BLaER1 treated with 17β-estradiol and CSF1 and Interleukin-3, amounts not matched to agents 10 nM and 100 nM (cell line): Measurements from ENCODE around the gene GAGE10.

ENCODE experiments used
- H3K27ac ChIP-seq, 11 experiments: shearing (Covaris generic); formaldehyde crosslinking; 2 replicates each; pipeline ENCODE4 v1.8.1; 2022
- H3K27me3 ChIP-seq, 11 experiments: shearing (Covaris generic); formaldehyde crosslinking; 2 replicates each; pipeline ENCODE4 v1.8.1; 2022
- H3K36me3 ChIP-seq, 11 experiments: shearing (Covaris generic); formaldehyde crosslinking; 2 replicates each; pipeline ENCODE4 v1.8.1; 2022
- H3K4me1 ChIP-seq, 10 experiments: shearing (Covaris generic); formaldehyde crosslinking; 2 replicates each; pipeline ENCODE4 v1.8.1; 2022
- H3K4me2 ChIP-seq, 11 experiments: shearing (Covaris generic); formaldehyde crosslinking; 2 replicates each; pipeline ENCODE4 v1.8.1; 2022
- H3K4me3 ChIP-seq, 10 experiments: shearing (Covaris generic); formaldehyde crosslinking; 2 replicates each; pipeline ENCODE4 v1.8.1; 2022
- H3K9ac ChIP-seq, 11 experiments: shearing (Covaris generic); formaldehyde crosslinking; 2 replicates each; pipeline ENCODE4 v1.8.1; 2022
- H3K9me3 ChIP-seq, 11 experiments: shearing (Covaris generic); formaldehyde crosslinking; replicated peaks in 1 of 11; 2 replicates each; pipeline ENCODE4 v1.8.1; 2022
- H4K20me1 ChIP-seq, 11 experiments: shearing (Covaris generic); formaldehyde crosslinking; 2 replicates each; pipeline ENCODE4 v1.8.1; 2022
- Cebpa-rat ChIP-seq, 11 experiments: shearing (Covaris generic); IDR thresholded peaks; 2 replicates each; pipeline ENCODE4 v1.8.1; 2022

Gene GAGE10

GRCh38 chrX:49303346-49303745 is at the start of gene GAGE10:
Gene GAGE10 (plus strand): TSS chrX:49303646. CDS start chrX:49304860, 1,214 bp downstream.
- no peak within 1 kb of the TSS for H3K4me2 ChIP-seq
- H4K20me1 ChIP-seq, result peaks cover 0 to 4% (median 0%) of the 10 kb centered on the region in 11 experiments; a peak in 1 of 22 replicates
- peaks cover 64 to 90% (median 78%) of the 10 kb centered on the region in 11 experiments for H3K27me3 ChIP-seq
- no peaks in the 10 kb centered on the region for H3K9me3 ChIP-seq
- H3K9ac ChIP-seq, result no peak within 1 kb of the TSS
- H3K4me1 ChIP-seq, result peaks cover 0 to 8% (median 4%) of the 10 kb centered on the region in 10 experiments; a peak in 14 of 20 replicates
- no peak within 1 kb of the TSS for H3K27ac ChIP-seq
- no peaks in the 10 kb centered on the region for H3K36me3 ChIP-seq
- no peak for TF ChIP-seq Cebpa-rat (IDR thresholded peaks at IDR 0.05)
- no peak within 1 kb of the TSS for H3K4me3 ChIP-seq

DNA sequence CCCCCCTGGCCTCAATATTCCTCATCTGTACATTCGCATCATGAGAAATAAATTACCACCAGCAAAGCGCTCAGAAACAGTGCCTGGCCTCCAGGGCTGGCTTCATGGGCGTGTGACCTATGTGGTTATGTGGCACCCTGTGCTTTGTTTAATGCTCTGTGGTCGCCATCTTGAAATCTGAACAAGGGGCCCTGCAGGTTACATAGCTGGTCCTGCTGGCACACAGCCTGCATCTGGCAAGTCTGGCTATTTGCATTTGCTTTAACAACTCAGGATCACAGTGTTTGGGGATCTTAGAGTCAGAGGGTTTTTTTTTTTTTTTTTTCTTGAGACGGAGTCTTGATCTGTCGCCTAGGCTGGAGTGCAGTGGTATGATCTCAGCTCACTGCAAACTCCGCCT is 48.8 kb upstream of the GAGE10 start:
- Histone ChIP-seq H3K4me1 (peaks cover 0 to 13% (median 3%) of the 10 kb centered on the region in 10 experiments; a peak in 5 of 20 replicates), H3K27me3 (peaks cover 17 to 74% (median 43%) of the 10 kb centered on the region in 11 experiments), H3K9ac (no peak overlapping the region), H3K4me2 (no peak overlapping the region), H4K20me1 (peaks cover 0 to 59% (median 0%) of the 10 kb centered on the region in 11 experiments; a peak in 6 of 22 replicates), H3K27ac (no peak overlapping the region), H3K9me3 (no peaks in the 10 kb centered on the region), H3K4me3 (no peak overlapping the region), H3K36me3 (peaks cover 0 to 14% (median 5%) of the 10 kb centered on the region in 11 experiments; a peak in 6 of 22 replicates)
- no peak for TF ChIP-seq Cebpa-rat (IDR thresholded peaks at IDR 0.05)

DNA sequence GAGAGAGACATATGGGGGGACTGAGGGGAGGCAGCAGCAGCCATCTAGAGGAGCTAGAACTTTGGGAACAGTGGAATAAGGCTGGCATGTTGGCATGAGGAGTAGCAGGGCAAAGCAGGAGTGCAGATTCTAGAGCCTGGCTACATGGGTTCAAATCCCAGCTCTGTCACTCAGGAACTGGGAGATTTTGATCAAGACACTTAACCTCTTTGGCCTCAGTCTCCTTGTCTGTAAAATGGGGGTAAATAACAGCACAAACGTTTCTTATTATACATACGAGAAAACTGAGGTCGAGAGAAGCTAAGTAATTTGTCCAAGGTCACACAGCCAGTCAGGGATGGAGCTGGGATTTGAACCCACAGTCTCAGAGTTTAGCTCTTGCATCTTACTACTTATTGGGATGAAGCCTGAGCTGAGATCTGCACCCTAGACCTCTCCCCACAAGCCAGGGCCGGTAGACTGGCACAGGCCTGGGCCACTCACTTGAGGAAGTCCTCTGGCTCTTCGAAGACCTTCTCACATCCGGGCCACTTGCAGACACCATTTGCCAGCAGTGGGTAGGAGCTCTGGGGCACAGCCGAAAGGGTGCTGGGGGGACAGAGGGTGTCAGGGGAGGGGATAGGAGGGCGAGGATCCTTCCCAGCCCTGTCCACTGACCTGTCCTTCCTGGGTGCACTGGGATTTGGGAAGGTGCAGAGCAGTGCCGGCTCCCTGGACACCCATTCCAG is 47.0 kb upstream of the GAGE10 start:
- H3K9me3 ChIP-seq, result no peaks in the 10 kb centered on the region
- no peak for TF ChIP-seq Cebpa-rat (IDR thresholded peaks at IDR 0.05)
- peaks cover 0 to 13% (median 3%) of the 10 kb centered on the region in 10 experiments; a peak in 5 of 20 replicates for H3K4me1 ChIP-seq
- no peak overlapping the region; a peak in 1 of 22 replicates for H3K4me2 ChIP-seq
- H3K36me3 ChIP-seq, result 0 out of 22 replicates have a peak, but pooled peaks cover 0 to 1% (median 0%) of the 10 kb centered on the region in 11 experiments
- no peak overlapping the region for H3K9ac ChIP-seq
- no peak overlapping the region for H3K27ac ChIP-seq
- H4K20me1 ChIP-seq, result peaks cover 0 to 53% (median 0%) of the 10 kb centered on the region in 11 experiments; a peak in 5 of 22 replicates
- no peak overlapping the region for H3K4me3 ChIP-seq
- H3K27me3 ChIP-seq, result peaks cover 33 to 84% (median 59%) of the 10 kb centered on the region in 11 experiments

DNA sequence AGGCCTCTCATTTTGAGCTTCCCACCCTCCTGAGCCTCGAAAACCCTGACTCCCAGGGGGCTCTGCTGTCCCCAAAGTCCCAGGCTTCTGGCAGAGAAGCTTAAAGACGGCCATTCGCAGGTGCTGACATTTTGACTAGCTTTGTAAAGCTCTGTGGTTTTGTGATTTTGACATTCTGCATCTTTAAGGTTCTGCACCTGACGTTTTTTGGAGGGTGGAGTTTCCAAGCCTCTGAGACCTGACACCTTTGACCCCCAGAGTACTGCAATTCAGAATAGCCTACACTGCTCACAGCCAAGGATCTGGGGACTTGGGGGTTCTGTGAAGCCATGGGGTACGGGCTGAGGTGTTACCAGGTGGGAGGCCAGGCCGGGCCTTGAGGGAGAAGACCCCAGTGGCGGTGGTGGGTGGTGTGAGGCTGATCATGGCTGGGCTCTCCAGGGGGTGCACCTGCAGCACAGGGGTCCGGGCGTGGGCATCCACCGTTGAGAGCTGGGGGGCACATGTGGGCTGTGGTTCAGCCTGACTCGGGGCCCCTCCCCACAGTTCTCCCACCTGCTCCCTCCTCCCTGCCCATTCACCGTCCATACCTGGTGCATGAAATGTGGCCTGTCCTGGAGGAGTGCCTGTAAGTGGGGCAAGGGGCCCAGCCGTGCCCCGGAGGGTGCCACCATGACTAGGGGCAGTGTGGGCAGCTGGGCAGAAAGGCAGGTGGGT is 46.2 kb upstream of the GAGE10 start:
- H3K27ac ChIP-seq, result no peak overlapping the region
- H3K4me1 ChIP-seq, result peaks cover 0 to 13% (median 3%) of the 10 kb centered on the region in 10 experiments; a peak in 5 of 20 replicates

DNA sequence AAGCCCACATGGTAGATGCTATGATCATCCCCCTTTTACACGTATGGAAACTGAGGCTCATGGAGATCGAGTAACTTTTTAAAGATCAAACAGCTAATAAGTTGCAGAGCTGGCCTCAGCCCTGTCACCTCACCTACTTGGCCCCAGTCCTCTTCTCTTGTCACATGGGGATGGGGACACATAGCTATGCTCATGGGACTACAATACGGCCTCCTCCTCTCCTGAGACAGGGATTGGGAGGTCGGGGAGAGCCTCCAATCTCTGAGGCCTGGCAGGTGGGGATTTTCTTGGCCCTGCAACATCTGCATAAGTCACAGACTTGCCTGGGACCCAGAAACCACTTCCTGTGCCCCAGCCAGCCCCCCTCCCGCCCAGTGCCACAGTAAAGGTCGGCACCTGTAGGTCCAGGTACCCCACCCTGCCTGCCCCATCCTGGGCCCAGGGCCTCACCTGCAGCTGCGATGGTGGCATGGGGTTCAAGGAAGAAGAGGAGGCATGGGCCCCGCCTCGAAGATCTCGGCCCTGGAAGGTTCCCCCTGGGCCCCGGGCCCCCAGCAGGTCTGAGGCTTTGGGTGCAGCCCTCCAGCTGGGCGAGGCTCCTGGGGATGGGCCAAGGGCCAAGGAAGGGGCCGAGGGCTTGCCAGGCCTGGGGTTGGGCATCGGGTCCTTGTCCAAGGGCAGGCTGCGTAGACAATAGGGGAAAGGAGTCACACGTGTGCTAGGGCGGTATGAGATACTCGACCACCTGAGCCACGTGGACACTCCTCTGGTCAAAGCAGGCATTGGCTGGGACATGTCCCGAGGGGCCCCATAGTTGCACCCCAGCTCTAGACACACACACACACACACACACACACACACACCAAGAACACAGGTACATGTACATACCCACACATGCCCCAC is 45.3 kb upstream of the GAGE10 start:
- Histone ChIP-seq H3K4me3 (no peak overlapping the region), H3K36me3 (no peaks in the 10 kb centered on the region), H3K27me3 (peaks cover 38 to 89% (median 62%) of the 10 kb centered on the region in 11 experiments), H3K9ac (no peak overlapping the region), H4K20me1 (peaks cover 0 to 46% (median 0%) of the 10 kb centered on the region in 11 experiments; a peak in 5 of 22 replicates), H3K4me2 (no peak overlapping the region), H3K9me3 (no peaks in the 10 kb centered on the region), H3K4me1 (peaks cover 0 to 12% (median 3%) of the 10 kb centered on the region in 10 experiments; a peak in 5 of 20 replicates), H3K27ac (no peak overlapping the region)
- TF ChIP-seq Cebpa-rat (IDR thresholded peaks at IDR 0.05), result no peak

More for the DNA sequence above, 46.2 kb upstream of the GAGE10 start:
- H3K4me3 ChIP-seq, result no peak overlapping the region
- H3K27me3 ChIP-seq, result peaks cover 33 to 90% (median 65%) of the 10 kb centered on the region in 11 experiments
- no peaks in the 10 kb centered on the region for H3K9me3 ChIP-seq
- H3K4me2 ChIP-seq, result no peak overlapping the region; a peak in 1 of 22 replicates
- H3K36me3 ChIP-seq, result no peaks in the 10 kb centered on the region
- no peak overlapping the region for H3K9ac ChIP-seq
- peaks cover 0 to 53% (median 0%) of the 10 kb centered on the region in 11 experiments; a peak in 5 of 22 replicates for H4K20me1 ChIP-seq
- TF ChIP-seq Cebpa-rat (IDR thresholded peaks at IDR 0.05), result no peak

GRCh38 chrX:49258749-49259124 is 44.7 kb upstream of the GAGE10 start:
- Histone ChIP-seq H3K27me3 (peaks cover 38 to 89% (median 65%) of the 10 kb centered on the region in 11 experiments), H3K9me3 (no peaks in the 10 kb centered on the region), H3K36me3 (no peaks in the 10 kb centered on the region), H3K4me2 (no peak overlapping the region), H4K20me1 (peaks cover 0 to 41% (median 0%) of the 10 kb centered on the region in 11 experiments; a peak in 4 of 22 replicates), H3K9ac (no peak overlapping the region), H3K4me3 (no peak overlapping the region), H3K27ac (no peak overlapping the region), H3K4me1 (peaks cover 0 to 12% (median under 1%) of the 10 kb centered on the region in 10 experiments; a peak in 5 of 20 replicates)
- no peak for TF ChIP-seq Cebpa-rat (IDR thresholded peaks at IDR 0.05)

DNA sequence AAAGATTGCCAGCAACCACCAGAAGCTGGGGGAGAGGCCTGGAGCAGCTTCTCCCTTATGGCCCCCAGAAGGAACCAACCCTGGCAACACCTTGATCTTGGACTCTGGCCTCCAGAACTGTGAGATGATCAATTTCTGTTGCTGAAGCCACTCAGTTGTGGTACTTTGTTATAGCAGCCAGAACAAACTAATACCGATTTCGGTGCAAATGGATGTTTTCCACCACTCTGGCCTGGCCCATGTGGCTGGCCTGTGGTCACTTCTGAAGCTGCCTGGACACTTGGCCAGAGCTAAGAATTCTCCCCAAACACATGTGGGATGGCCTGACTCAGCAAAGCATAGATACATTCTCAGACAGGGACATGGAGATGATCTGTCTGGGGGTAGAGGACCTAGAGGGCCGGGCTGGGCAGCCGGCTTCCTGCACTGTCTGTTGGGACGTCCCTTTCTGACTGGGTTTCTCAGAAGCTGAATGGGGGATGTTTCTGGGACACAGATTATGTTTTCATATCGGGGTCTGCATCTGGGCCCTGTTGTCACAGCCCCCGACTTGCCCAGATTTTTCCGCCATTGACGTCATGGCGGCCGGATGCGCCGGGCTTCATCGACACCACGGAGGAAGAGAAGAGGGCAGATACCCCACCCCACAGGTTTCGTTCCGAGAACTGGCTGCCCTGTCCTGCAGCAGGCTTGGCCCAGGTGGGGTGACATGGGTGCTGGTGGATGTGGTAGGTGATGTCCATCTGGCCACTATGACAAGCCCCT is 43.0 kb upstream of the GAGE10 start:
- Histone ChIP-seq H3K4me3 (no peak overlapping the region), H3K9ac (no peak overlapping the region), H3K36me3 (no peaks in the 10 kb centered on the region), H3K27ac (no peak overlapping the region), H3K4me2 (no peak overlapping the region), H4K20me1 (peaks cover 0 to 29% (median 0%) of the 10 kb centered on the region in 11 experiments; a peak in 4 of 22 replicates), H3K9me3 (no peaks in the 10 kb centered on the region), H3K4me1 (peaks cover 0 to 12% (median 0%) of the 10 kb centered on the region in 10 experiments; a peak in 2 of 20 replicates), H3K27me3 (peaks cover 43 to 97% (median 81%) of the 10 kb centered on the region in 11 experiments)
- no peak for TF ChIP-seq Cebpa-rat (IDR thresholded peaks at IDR 0.05)

- Histone ChIP-seq H3K27me3 (peaks cover 60 to 99% (median 93%) of the 10 kb centered on the region in 11 experiments), H3K9me3 (no peaks in the 10 kb centered on the region), H3K4me2 (no peak overlapping the region), H3K4me3 (no peak overlapping the region), H3K9ac (no peak overlapping the region), H4K20me1 (peaks cover 0 to 9% (median 0%) of the 10 kb centered on the region in 11 experiments; a peak in 4 of 22 replicates), H3K36me3 (no peaks in the 10 kb centered on the region), H3K4me1 (0 out of 20 replicates have a peak, but pooled peaks cover 0 to 4% (median 0%) of the 10 kb centered on the region in 10 experiments), H3K27ac (no peak overlapping the region)
- TF ChIP-seq Cebpa-rat (IDR thresholded peaks at IDR 0.05), result no peak
These were observed 40.8 kb upstream of the GAGE10 start for GRCh38 chrX:49262603-49263002.
